Mesendoderm (in vitro differentiated cells): ENCODE measurements around the gene NTRK1.

ENCODE experiments used
- DNase-seq: peaks from one replicate; pipeline ENCODE4 v3.0.0; 2013
- H2AK5ac ChIP-seq: 2 replicates; pipeline ENCODE4 v1.6.1; 2013; ENCODE audit warnings: low read length, inconsistent platforms
- H2BK120ac ChIP-seq: 2 replicates; pipeline ENCODE4 v1.6.1; 2013; ENCODE audit warnings: low read depth, mild to moderate bottlenecking, low read length, moderate library complexity, mixed read lengths
- H2BK15ac ChIP-seq: replicated peaks from 2 replicates; pipeline ENCODE4 v1.6.1; 2013; ENCODE audit warnings: low read depth, mild to moderate bottlenecking, moderate library complexity
- H2BK5ac ChIP-seq: 2 replicates; pipeline ENCODE4 v1.6.1; 2013; ENCODE audit warnings: low read length, inconsistent platforms
- H3K18ac ChIP-seq: 2 replicates; pipeline ENCODE4 v1.6.1; 2013; ENCODE audit warnings: mild to moderate bottlenecking, low read length, mixed read lengths
- H3K23ac ChIP-seq: one replicate; pipeline ENCODE4 v1.6.1; 2013; ENCODE audit warnings: low read length
- H3K27ac ChIP-seq: 2 replicates; pipeline ENCODE4 v1.5.1; 2013; ENCODE audit warnings: low read depth, mild to moderate bottlenecking, inconsistent platforms, low read length, moderate library complexity
- H3K27me3 ChIP-seq: 2 replicates; pipeline ENCODE4 v1.6.1; 2013; ENCODE audit warnings: low read length, control low read depth, mild to moderate bottlenecking, inconsistent platforms; ENCODE audit not compliant: insufficient read depth, poor library complexity
- H3K36me3 ChIP-seq: 2 replicates; pipeline ENCODE4 v1.6.1; 2013; ENCODE audit warnings: low read length, inconsistent platforms; ENCODE audit not compliant: control insufficient read depth, insufficient read depth
- H3K4ac ChIP-seq: one replicate; pipeline ENCODE4 v1.6.1; 2013; ENCODE audit warnings: low read depth, mild to moderate bottlenecking, low read length, moderate library complexity
- H3K4me1 ChIP-seq: 2 replicates; pipeline ENCODE4 v1.6.1; 2013; ENCODE audit warnings: low read depth, low read length, inconsistent platforms; ENCODE audit not compliant: control insufficient read depth
- H3K4me2 ChIP-seq: 2 replicates; pipeline ENCODE4 v1.6.1; 2013; ENCODE audit warnings: low read length
- H3K4me3 ChIP-seq: 2 replicates; pipeline ENCODE4 v1.5.1; 2013; ENCODE audit warnings: mild to moderate bottlenecking, low read length
- H3K56ac ChIP-seq: one replicate; pipeline ENCODE4 v1.6.1; 2013; ENCODE audit warnings: low read length
- H3K79me1 ChIP-seq: 2 replicates; pipeline ENCODE4 v1.6.1; 2013; ENCODE audit warnings: low read length, inconsistent platforms
- H3K79me2 ChIP-seq: 2 replicates; pipeline ENCODE4 v1.6.1; 2013; ENCODE audit warnings: mild to moderate bottlenecking, low read length; ENCODE audit not compliant: control insufficient read depth, insufficient read depth
- H3K9ac ChIP-seq: 2 replicates; pipeline ENCODE4 v1.6.1; 2013; ENCODE audit warnings: low read length, inconsistent platforms
- H4K5ac ChIP-seq: one replicate; pipeline ENCODE4 v1.6.1; 2013; ENCODE audit warnings: low read length
- H4K8ac ChIP-seq: one replicate; pipeline ENCODE4 v1.6.1; 2013; ENCODE audit warnings: low read depth, mild to moderate bottlenecking, control low read depth, low read length, moderate library complexity
- WGBS: extraction: QIAGEN DNeasy Blood & Tissue Kit; methylation state at CpG from one replicate; pipeline ENCODE4 v1.1.7; 2013; ENCODE audit warnings: low lambda C conversion rate, missing lambda C conversion rate; ENCODE audit not compliant: insufficient coverage; ENCODE audit errors: extremely low coverage; 5-methylcytosine and 5-hydroxymethylcytosine counted together

NTRK1 gene

GRCh38 chr1:156883919-156884318, 23.3 kb downstream of the NTRK1 start:
- WGBS, result no CpG with 5 or more reads among the region's 7 CpGs
- H3K56ac ChIP-seq, result no peak overlapping the region
- no peak overlapping the region for H3K4ac ChIP-seq
- H4K5ac ChIP-seq, result no peak overlapping the region
- H3K27ac ChIP-seq, result no peak overlapping the region
- H2BK15ac ChIP-seq, result no peak overlapping the region
- no peaks in the 10 kb centered on the region for H3K27me3 ChIP-seq
- H2AK5ac ChIP-seq, result no peak overlapping the region
- H3K4me3 ChIP-seq, result no peak overlapping the region
- H3K4me1 ChIP-seq, result peaks cover 2% of the 10 kb centered on the region
- H3K79me2 ChIP-seq, result no peaks in the 10 kb centered on the region
- no peaks in the 10 kb centered on the region for H3K79me1 ChIP-seq
- no peak overlapping the region for H2BK120ac ChIP-seq
- H4K8ac ChIP-seq, result no peak overlapping the region
- H2BK5ac ChIP-seq, result no peak overlapping the region
- H3K36me3 ChIP-seq, result no peaks in the 10 kb centered on the region
- H3K23ac ChIP-seq, result no peak overlapping the region
- no peak overlapping the region for H3K18ac ChIP-seq
- H3K4me2 ChIP-seq, result no peak overlapping the region
- no peak overlapping the region for H3K9ac ChIP-seq
- DNase-seq, result no peak

- Histone ChIP-seq H3K27ac (no peak overlapping the region), H4K5ac (no peak overlapping the region), H2BK5ac (no peak overlapping the region), H3K79me1 (no peaks in the 10 kb centered on the region), H2BK120ac (no peak overlapping the region), H3K4me3 (no peak overlapping the region), H3K4me1 (peaks cover 2% of the 10 kb centered on the region), H3K23ac (no peak overlapping the region), H3K18ac (no peak overlapping the region), H3K4ac (no peak overlapping the region), H3K36me3 (no peaks in the 10 kb centered on the region), H2AK5ac (no peak overlapping the region), H3K9ac (no peak overlapping the region), H3K27me3 (no peaks in the 10 kb centered on the region), H3K79me2 (no peaks in the 10 kb centered on the region), H2BK15ac (no peak overlapping the region), H3K4me2 (no peak overlapping the region), H3K56ac (no peak overlapping the region), H4K8ac (no peak overlapping the region)
- DNase-seq, result no peak
- WGBS, result no CpG with 5 or more reads among the region's 10 CpGs
Measured at GRCh38 chr1:156884560-156885184, 24.0 kb downstream of the NTRK1 start.

- H3K4me3 ChIP-seq, result no peak overlapping the region
- no peak overlapping the region for H3K4ac ChIP-seq
- no peak overlapping the region for H3K23ac ChIP-seq
- no peak overlapping the region for H2BK120ac ChIP-seq
- no peaks in the 10 kb centered on the region for H3K79me2 ChIP-seq
- WGBS, result no CpG with 5 or more reads among the region's 1 CpG
- H3K79me1 ChIP-seq, result no peaks in the 10 kb centered on the region
- no peaks in the 10 kb centered on the region for H3K36me3 ChIP-seq
- H3K4me2 ChIP-seq, result no peak overlapping the region
- DNase-seq, result no peak
- no peaks in the 10 kb centered on the region for H3K27me3 ChIP-seq
- H2BK5ac ChIP-seq, result no peak overlapping the region
- no peak overlapping the region for H4K8ac ChIP-seq
- H2BK15ac ChIP-seq, result no peak overlapping the region
- no peak overlapping the region for H2AK5ac ChIP-seq
- H3K4me1 ChIP-seq, result peaks cover 2% of the 10 kb centered on the region
- no peak overlapping the region for H3K18ac ChIP-seq
- H4K5ac ChIP-seq, result no peak overlapping the region
- H3K27ac ChIP-seq, result no peak overlapping the region
- H3K56ac ChIP-seq, result no peak overlapping the region
- no peak overlapping the region for H3K9ac ChIP-seq
Measured at GRCh38 chr1:156885314-156885713, 24.6 kb downstream of the NTRK1 start.

- Histone ChIP-seq H3K18ac (no peak overlapping the region), H3K27ac (no peak overlapping the region), H3K79me1 (no peaks in the 10 kb centered on the region), H3K56ac (no peak overlapping the region), H2BK15ac (no peak overlapping the region), H3K9ac (no peak overlapping the region), H3K4me3 (no peak overlapping the region), H3K4me1 (peaks cover 2% of the 10 kb centered on the region), H3K36me3 (no peaks in the 10 kb centered on the region), H4K8ac (no peak overlapping the region), H2BK5ac (no peak overlapping the region), H4K5ac (no peak overlapping the region), H3K23ac (no peak overlapping the region), H3K4ac (no peak overlapping the region), H2AK5ac (no peak overlapping the region), H2BK120ac (no peak overlapping the region), H3K79me2 (no peaks in the 10 kb centered on the region), H3K4me2 (no peak overlapping the region), H3K27me3 (no peaks in the 10 kb centered on the region)
- no peak for DNase-seq
- no CpG with 5 or more reads among the region's 13 CpGs for WGBS
Measured at GRCh38 chr1:156885880-156886355, 25.3 kb downstream of the NTRK1 start.

- no peak overlapping the region for H2BK5ac ChIP-seq
- WGBS, result no CpG with 5 or more reads among the region's 6 CpGs
Measured at GRCh38 chr1:156886583-156887281, 26.1 kb downstream of the NTRK1 start.

More at GRCh38 chr1:156886583-156887281, 26.1 kb downstream of the NTRK1 start:
- Histone ChIP-seq H2BK120ac (no peak overlapping the region), H3K18ac (no peak overlapping the region), H3K23ac (no peak overlapping the region), H3K27me3 (no peaks in the 10 kb centered on the region), H2BK15ac (no peak overlapping the region), H3K27ac (no peak overlapping the region), H4K8ac (no peak overlapping the region), H3K9ac (no peak overlapping the region), H3K4me1 (peaks cover 2% of the 10 kb centered on the region), H2AK5ac (no peak overlapping the region), H3K56ac (peak overlapping the region; percentile 19), H4K5ac (no peak overlapping the region), H3K79me1 (no peaks in the 10 kb centered on the region), H3K4me3 (no peak overlapping the region), H3K4ac (no peak overlapping the region), H3K79me2 (no peaks in the 10 kb centered on the region), H3K36me3 (no peaks in the 10 kb centered on the region), H3K4me2 (no peak overlapping the region)
- DNase-seq, result no peak
